Hepatocyte (in vitro differentiated cells): ENCODE data around the gene CCDC148.

ENCODE experiments used
- EZH2 ChIP-seq: fragments of 200-600 bp; sonication (generic); IDR thresholded peaks from 2 replicates; pipeline ENCODE4 v1.6.1; 2016; ENCODE audit warnings: antibody characterized with exemption, mild to moderate bottlenecking, borderline replicate concordance
- EZH2phosphoT487 ChIP-seq: fragments of 200-600 bp; sonication (generic); IDR thresholded peaks from one replicate; pipeline ENCODE4 v1.6.1; 2018; ENCODE audit warnings: antibody characterized with exemption, mild to moderate bottlenecking, low read depth, moderate library complexity; ENCODE audit not compliant: unreplicated experiment, severe bottlenecking
- TF ChIP-seq, protein P1 (sequence below): fragments of 200-600 bp; sonication (generic); IDR thresholded peaks from 2 replicates; pipeline ENCODE4 v1.5.1; 2016; ENCODE audit warnings: antibody characterized with exemption, mild to moderate bottlenecking; ENCODE audit not compliant: poor library complexity

- TF ChIP-seq, protein P1, sequence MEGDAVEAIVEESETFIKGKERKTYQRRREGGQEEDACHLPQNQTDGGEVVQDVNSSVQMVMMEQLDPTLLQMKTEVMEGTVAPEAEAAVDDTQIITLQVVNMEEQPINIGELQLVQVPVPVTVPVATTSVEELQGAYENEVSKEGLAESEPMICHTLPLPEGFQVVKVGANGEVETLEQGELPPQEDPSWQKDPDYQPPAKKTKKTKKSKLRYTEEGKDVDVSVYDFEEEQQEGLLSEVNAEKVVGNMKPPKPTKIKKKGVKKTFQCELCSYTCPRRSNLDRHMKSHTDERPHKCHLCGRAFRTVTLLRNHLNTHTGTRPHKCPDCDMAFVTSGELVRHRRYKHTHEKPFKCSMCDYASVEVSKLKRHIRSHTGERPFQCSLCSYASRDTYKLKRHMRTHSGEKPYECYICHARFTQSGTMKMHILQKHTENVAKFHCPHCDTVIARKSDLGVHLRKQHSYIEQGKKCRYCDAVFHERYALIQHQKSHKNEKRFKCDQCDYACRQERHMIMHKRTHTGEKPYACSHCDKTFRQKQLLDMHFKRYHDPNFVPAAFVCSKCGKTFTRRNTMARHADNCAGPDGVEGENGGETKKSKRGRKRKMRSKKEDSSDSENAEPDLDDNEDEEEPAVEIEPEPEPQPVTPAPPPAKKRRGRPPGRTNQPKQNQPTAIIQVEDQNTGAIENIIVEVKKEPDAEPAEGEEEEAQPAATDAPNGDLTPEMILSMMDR: no peak
- TF ChIP-seq EZH2 (no peak), EZH2phosphoT487 (no peak)
These were observed 324.5 kb downstream of the CCDC148 start for GRCh38 chr2:158131919-158132566.
